Fibroblast of villous mesenchyme (primary cell): ENCODE data around the gene AKR7A3. TPM values are rescaled to one million over a fixed set of nuclear protein-coding genes. Genes with fewer than 3 reads are reported as not detected.
A peak's percentile ranks its signal among the peaks of the same experiment; 100 is the strongest.

ENCODE experiments used
- DNase-seq: peaks from one replicate; pipeline ENCODE4 v3.0.0-alpha.2; 2010; ENCODE audit warnings: low read depth
- H3K4me3 ChIP-seq: 2 replicates; pipeline ENCODE4 v1.5.1; 2011; ENCODE audit warnings: low read depth, mild to moderate bottlenecking, low read length
- CTCF ChIP-seq: IDR thresholded peaks from 2 replicates; pipeline ENCODE4 v1.5.1; 2012; ENCODE audit warnings: low read depth, mild to moderate bottlenecking, low read length; ENCODE audit not compliant: insufficient read depth
- total RNA-seq: library from RNA; depleted of rRNA; stranded (reverse); fragments of >200 nt; gene quantifications from 2 replicates; pipeline ENCODE4 v1.2.3, GENCODE V29; 2012

The AKR7A3 gene
- 0.43 and 1.3 TPM in 2 replicates for total RNA-seq

DNA sequence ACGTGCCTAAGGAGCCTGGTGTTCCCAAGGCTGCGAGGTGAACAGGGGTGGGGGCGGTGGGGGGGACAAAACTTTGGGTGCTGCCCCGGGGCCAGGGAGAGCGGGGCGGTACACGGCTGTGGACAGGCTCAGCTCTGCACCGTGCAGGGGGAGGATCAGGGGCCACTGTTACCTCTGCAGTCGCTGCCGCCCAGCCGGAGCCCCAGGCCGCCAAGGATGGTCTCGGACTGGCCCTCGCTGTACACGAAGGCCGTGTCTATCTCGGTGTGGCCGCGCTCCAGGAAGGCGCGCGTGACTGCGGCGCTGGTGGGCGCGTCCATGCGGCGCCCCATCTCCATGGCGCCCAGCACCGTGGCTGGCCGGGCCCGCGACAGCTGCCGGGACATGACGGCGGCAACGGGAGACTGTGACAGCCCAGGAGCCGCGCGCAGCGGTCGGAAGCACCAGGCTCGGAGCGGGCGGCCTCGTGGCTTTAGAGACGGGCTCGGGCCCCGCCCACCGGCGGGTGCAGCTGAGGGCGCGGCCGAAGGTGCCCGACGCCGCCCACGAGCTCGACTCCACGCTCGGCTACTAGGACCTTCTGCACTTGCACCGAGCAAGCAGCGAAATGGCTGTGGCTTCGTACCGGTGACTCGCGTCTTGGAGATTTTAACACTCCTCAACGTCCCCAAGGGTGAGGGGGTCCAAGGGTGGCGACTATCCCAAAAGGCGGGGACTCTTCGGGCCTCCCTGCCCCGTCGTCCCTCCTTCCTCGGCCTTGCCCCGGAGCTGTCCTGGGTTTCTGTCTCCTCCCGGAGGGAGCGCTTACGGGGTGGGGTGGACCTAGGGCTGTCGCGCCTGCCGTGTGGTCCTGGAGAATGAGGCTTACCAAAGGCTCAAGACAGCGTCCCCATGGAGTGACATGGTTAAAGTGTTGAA lies at the start of gene AKR7A3:
AKR7A3 (minus strand) TSS at position 447 of the 918 bp plus-strand sequence; CDS start at position 386, 61 bp downstream.
- H3K4me3 ChIP-seq: peak within 1 kb of the TSS; percentile 56
- DNase-seq: peak; percentile 20

DNA sequence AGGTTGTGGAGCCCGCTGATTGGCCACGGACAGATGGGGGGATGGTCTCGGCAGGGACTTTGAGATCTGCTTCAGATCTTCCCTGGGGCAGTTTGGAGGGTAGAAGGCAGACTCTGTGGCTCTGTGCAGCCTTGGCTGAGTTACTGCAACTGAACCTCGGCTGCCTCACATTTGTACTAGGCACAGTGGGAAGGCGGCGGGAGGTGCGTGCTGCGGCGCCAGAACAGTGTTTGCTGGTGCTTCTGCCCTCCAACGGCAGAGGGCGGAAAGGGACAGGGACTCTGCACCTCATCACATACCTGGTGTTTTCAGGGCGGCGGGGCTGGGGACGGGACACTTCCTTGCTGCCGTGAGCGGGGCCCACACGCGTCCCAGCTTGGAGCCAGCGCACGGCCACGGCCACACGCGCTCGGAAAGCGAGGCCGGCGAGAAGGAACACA lies 49.8 kb upstream of the AKR7A3 start:
- peak; percentile 18 for DNase-seq
- no peak overlapping the region for H3K4me3 ChIP-seq
- TF ChIP-seq CTCF: peak; percentile 10

- TF ChIP-seq CTCF: no peak
- no peak for DNase-seq
Measured at GRCh38 chr1:19337289-19337688, 48.7 kb upstream of the AKR7A3 start.

DNA sequence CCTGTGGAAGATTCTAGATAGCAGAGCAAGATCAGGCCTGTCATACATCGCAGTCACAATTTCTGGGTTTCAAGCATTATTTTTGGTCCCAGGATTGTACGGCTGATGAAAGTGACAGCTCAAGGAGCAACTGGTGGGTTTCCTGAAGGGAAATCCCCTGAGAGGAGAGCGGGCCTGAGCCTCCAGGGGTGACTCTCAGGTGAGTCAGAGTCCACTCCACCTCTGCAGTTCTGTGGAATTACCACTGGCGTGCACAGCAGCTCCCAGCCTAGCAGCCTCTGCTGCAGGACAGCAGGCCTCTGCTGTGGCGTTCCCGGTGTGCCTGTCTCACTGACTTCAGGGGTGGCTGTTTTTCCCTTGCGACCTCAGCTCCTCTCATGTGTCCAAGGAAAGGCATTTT lies 48.0 kb upstream of the AKR7A3 start:
- no peak overlapping the region for H3K4me3 ChIP-seq
- DNase-seq: no peak
- no peak for TF ChIP-seq CTCF

More at GRCh38 chr1:19337289-19337688, 48.7 kb upstream of the AKR7A3 start:
- no peak overlapping the region for H3K4me3 ChIP-seq

- no peak overlapping the region for H3K4me3 ChIP-seq
- no peak for DNase-seq
- no peak for TF ChIP-seq CTCF
Measured at GRCh38 chr1:19333587-19334354, 45.2 kb upstream of the AKR7A3 start.

GRCh38 chr1:19332832-19333231 lies 44.3 kb upstream of the AKR7A3 start:
- H3K4me3 ChIP-seq: no peak overlapping the region
- no peak for TF ChIP-seq CTCF
- DNase-seq: no peak
